HG03025 (cell line): Measurements from ENCODE around the gene PI4K2A.

Source experiments
- ATAC-seq: cut with Tn5 transposase; IDR thresholded peaks from one replicate; pipeline ENCODE4 v1.9.1; 2021; ENCODE audit warnings: mild to moderate bottlenecking, moderate library complexity; ENCODE audit not compliant: unreplicated experiment, low FRiP score

Gene PI4K2A

DNA sequence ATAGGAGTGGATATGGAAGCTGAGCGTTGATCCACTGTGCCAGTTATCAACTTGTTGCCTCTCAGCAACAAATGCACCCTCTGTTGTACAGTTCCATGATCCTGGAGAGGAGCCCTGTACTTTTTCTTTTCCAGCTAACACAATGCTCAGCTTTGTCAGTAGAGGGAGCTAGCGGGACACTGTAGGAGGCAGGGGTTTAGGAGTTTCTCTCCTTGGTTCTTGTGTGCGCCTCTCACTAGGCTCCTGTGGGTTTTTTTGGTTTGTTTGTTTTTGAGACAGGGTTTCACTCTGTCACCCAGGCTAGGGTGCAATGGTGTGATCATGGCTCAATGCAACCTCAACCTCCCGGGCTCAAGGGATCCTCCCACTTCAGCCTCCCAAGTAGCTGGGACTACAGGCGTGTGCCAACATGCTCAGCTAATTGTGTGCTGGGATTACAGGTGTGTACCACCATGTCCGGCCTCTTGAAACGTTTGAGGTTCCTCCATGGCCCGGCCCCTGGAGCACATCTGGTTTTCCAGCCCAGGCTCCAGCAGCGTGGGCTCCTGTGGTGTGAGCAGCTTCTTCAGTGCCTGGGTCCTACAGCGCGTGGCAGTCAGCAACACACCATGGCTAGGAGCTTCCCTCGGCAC is 61.1 kb downstream of the PI4K2A start:
- ATAC-seq: no peak

DNA sequence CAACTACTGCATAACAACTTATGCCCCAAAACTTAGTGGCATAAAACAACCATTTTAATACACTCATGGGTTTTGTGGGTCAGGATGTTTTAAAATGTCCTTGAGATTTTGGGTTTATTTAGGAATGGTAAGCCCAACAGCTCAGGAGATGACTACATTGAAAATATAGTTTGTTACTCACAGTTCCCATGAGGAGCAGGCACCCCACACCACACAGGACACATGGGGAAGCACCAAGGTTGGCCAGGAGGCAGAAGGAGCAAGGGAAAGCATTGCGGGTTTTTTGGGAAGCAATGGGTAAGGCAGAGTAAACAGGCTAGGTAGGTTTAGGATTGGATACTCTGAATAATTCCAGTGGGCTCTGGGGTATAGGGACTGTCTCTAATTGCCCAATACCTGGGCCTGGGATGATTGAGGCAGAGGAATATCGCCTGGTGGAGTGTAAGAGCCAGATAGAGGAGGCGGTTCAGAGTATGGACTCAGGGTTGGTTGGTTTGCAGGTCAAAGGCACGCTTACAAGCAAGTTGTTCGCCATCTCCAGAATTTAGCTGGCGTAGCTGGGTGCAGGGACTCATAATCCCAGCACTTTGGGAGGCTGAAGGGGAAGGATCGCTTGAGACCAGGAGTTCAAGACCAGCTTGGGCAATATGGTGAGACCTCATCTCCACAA is 63.1 kb downstream of the PI4K2A start:
- ATAC-seq: no peak

DNA sequence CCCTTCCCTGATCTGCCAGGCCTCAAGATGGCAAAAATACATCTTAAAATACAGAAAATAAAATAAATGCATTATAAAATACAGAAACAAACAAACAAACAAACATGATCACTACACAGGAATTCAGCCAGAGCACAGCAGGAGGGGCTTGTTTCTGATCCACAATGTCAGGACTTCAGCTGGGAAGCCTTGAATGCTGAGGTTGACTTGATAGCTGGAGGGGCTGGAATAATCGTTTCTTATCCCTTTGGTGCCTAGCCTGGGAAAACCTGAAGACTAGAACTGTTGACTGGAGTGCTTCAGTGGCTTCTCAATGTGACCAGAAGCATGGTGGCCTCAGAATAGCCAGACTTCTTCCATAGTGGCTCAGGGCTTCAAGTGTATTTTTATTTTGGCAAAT is 63.9 kb downstream of the PI4K2A start:
- ATAC-seq: no peak

DNA sequence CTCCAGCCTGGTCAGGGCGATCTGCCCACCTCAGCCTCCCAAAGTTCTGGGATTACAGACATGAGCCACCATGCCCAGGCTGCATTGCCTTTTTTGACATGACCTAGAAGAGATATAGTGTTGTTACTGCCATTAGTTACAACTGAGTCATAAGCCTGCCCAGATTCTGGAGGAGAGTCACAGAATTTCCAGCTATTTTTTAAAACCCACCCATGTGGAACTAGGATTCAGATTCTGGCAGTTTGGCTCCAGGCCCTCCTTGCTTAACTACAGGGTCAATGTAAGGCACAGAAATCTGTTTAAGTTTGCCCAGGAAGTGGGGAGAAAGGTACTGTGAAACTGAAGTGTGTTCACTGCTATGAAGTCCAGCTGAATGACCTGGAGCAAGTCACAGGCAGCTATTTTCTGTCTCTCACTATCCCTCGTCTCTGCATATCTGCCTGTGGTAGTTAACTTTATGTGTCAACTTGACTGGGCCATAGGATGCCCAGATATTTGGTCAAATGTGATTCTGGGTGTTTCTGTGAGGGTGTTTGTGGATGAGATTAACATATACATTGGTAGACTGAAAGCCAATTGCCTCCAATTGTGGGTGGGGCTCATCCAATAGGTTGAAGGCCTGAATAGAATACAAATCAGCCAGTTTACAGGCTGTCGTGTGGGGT is 64.7 kb downstream of the PI4K2A start:
- no peak for ATAC-seq

DNA sequence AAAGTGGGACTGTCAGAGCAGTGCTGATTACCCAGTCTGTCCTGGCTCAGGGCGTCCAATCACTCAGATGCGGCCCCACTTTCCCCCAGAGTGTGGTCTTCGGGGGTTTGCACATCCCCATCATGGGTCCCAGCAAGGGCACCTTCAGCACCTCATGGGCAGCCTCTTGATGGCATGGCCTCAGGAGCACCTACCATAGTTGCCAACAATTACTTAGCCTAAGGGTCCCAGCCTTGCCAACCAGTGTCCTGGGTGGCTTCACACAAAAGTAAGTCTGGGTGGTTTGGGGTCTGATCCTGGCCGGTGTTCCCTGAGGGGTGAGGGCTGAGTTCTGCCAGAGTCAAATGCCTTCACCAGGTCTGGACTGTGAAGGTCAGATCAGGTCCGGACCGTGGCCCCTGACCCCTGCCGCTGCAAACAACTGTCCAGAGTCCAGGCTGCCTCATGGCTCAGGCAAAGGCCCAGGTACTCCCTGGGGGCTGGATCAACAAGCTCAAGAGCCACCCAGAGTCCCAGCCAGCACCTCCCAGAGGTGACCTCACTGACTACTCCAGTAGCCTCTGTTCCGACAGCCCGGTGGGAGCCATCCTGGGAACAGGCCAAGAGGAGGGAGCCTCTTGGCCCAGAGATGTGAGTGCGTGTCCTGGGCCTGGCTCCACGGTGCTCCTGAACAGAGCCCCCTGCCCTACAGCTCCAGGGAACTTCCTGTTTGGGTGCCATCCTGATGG is 66.8 kb downstream of the PI4K2A start:
- ATAC-seq: no peak

DNA sequence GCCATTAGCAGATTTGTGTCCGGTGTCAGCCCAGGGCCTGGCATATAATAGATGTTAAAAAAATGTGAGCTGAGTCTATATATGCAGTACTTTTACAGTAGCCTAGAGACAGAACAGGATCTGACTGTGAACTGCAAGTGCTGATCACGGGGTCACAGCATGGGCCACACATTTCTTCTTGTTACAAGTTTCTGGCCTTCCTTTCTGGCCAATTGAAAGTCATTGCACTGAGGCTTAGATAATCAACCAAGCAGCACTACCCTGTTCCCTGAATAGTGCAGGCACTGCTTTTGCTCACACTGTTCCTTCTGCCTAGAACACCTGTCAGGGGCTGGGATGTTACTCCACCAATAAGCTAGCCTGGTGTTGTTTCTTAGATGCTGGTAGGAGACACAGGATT is 67.7 kb downstream of the PI4K2A start:
- ATAC-seq: no peak

DNA sequence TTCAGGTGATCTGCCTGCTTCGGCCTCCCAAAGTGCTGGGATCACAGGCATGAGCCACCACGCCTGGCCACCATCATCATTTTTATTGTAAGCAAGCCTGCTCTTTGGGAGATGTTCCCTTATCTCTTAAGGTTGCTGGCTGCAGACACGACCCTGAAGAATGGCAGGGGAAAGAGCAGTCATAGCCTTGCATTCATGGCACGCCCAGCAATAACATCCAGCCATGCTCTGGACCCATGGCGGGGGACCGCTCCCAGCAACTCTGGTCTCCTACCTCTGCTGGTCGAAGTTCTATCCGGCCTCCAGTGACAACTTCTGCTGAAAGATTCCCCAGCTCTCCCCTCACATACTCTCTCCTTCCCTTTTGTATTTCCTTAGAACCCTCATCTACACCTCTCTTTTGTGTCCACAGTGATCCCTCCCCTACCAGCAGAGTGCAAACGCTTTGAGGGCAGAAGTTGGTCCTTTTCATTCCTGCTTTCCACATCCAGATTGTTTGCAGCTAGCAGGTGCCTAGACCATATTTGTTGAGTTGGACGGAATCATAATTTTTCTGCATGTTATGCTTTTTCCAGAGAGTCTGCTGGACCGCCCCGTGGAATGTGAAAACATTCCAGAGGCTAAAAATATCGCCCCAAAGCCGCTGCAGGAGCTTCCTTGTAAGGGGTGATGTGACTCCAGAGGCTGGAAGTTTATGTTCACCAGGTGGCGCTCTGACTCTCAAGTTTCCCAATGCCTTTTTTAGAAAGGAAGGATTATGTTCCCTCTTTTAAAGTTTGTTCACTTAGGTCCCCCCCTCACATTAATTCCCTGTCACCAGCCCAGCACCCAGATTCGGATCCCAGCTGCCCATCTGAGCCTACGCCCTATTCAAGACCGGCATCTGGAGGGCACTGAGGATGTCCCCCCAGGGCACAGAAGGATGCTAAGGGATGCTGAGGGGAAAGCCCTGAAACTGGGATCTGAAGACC is 68.8 kb downstream of the PI4K2A start:
- ATAC-seq: no peak

DNA sequence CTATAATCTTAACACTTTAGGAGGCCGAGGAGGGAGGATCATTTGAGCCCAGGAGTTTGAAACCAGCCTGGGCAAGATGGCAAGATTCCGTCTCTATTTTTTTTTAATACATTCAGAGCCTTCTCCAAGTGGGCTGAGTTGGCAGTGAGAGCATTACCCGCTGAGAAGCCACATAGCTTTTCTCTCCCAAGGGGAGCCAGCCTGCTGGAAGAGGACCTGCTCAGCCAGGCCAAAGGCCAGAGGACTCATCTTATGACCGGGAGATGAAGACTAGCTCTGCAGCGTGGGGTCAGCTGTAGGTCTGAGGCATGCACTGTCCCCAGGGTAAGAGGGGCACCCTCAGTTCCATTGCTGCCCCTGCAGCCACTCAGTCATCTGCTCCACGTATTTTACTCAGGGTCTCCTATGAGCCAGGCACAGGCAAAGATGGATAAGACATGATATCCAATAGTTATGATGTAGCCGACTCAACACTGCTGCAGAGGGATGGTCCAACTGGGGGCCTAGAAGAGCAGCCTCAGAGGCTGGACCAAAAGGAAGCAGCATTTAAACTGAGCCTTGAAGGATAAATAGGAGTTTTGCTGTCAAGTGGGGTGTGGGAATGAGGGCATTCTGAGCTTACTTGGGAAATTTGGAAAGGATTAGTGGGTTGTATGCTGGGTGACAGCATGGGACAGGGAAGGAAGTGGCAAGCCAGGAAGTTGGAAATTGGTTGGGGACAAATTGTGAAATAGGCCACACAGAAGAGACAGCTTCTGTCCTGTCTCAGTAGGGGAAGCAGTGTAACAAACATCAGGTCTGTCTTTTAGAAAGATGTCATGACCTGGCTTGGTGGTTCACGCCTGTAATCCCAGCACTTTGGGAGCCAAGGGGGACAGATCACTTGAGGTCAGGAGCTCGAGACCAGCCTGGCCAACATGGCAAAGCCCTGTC is 71.4 kb downstream of the PI4K2A start:
- no peak for ATAC-seq

DNA sequence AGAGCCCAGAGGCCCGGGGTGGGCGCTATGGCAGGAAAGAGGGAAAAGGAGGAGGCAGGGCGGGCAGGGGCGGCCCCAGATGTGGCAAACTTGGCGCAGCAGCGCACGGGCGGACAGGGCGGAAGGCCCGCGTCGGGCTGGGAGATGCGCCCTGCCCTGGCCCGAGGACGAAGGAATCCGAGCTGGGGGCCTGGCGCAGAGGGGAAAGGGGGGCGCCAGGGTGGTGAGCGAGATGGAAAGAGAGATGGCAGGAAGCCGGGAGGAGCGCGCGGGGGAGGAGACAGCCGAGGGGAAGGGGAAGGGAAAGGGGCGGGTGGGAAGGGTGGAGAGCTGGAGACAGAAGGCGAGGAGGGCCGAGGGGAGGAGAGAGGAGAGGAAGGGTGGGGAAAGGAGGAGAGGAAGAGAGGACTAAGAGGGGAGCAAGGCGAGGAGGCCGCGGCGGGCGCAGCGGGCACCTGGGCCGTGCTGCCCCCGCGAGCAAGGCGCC is 72.9 kb downstream of the PI4K2A start, which contains the start of gene MARVELD1:
Gene MARVELD1 (plus strand): TSS at position 392 of the 487 bp plus-strand sequence. CDS start 147 bp downstream, outside the sequence.
- no peak for ATAC-seq

DNA sequence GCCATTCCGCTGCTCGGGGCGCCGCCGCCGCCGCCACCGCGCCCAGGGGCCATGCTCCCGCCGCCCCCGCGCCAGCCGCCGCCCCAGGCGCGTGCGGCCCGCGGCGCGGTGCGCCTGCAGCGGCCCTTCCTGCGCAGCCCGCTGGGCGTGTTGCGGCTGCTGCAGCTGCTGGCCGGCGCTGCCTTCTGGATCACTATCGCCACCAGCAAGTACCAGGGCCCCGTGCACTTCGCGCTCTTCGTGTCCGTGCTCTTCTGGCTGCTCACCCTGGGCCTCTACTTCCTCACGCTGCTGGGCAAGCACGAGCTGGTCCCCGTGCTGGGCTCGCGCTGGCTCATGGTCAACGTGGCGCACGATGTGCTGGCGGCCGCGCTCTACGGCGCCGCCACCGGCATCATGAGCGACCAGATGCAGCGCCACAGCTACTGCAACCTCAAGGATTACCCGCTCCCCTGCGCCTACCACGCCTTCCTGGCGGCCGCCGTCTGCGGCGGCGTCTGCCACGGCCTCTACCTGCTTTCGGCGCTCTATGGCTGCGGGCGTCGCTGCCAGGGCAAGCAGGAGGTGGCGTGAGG is 73.4 kb downstream of the PI4K2A start:
- ATAC-seq: peak; percentile 56

DNA sequence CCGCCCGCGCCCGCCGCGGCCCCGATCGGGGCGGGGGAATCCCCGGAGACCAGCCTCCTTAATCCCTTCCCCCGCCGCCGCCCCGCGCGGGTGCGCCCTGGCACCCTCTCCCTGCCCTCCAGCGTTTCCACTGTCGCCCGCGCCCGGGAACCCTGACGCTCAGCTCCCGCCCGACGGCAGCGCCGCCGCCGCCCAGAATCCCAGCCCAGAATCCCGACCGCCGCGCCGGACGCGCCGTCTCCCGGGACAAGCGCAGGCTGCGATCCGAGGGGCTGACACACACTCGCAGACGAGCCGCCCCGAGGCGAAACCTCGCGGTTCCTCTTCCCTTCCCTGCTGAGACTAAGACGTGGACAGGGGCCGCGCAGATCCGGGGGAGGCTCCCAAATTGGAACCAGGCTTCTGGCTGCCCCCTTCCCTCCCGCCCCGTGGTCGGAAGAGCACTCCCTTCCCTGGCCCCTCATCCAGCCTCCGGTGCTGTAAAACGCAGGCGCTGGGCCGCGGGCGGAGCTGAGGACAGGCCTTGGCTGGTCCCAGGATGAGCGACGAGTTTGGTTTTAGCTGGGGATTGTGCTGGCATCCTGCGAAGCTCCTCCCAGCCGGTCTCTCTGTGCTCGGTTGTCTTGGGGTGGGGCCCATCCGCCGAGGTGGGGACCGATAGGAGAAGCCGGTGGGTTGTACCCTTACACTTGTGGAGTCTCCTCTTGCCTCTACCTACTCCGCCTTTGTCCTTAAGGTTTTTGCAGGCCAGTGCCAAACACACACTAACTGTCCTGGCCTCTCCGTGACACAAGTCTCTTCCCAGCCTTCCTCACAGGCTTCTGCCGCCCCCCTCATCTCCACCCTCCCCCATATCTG is 74.2 kb downstream of the PI4K2A start:
- ATAC-seq: peak; percentile 30

DNA sequence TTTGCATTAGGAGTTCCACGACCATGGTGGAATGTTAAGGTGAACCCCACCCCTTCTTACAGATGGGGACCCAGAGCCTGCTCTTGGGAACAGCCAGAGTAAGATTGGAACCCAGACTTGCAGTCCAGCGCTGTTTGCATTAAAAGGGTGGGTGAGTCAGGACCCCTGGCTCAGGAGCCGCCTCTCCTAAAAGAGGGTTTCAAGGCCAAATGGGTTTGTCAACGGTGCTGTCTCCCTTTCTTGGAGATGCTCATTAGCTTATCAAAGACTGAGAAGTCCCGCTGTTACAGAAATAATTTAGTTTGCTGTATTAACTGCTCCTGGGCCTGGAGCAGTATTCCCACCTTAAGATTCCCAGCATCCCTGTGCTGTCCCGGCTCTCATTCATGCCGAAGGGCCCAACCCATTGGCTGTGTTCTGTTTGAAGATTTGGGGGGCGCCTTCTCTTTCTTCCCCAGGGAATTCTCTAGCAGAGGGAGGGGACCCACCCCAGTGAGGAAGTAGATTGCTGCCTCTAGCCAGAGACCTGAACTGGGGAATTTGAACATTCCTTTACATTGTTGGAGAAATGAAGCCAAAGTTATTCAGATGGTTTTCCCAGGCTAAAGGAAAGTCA is 74.9 kb downstream of the PI4K2A start:
- ATAC-seq: no peak

DNA sequence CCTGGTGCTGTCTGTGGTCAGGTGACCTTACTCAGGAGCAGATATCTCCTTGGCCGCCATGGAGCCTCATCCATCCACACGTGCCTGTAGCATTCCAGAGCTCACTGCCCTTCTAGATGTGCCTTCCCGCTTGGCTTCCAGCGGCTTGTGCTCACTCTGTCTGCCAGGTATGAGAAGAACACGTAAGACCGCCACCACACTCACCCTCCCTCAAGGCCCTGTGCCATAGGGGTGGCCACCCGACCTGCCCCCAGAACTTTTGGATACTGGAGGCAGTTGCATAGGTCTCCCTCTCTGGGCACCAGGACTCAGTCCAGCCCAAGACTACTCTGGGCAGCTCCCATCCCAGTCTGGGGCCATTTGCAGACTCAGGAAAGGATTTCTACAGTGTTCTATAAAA is 77.2 kb downstream of the PI4K2A start:
- ATAC-seq: no peak

DNA sequence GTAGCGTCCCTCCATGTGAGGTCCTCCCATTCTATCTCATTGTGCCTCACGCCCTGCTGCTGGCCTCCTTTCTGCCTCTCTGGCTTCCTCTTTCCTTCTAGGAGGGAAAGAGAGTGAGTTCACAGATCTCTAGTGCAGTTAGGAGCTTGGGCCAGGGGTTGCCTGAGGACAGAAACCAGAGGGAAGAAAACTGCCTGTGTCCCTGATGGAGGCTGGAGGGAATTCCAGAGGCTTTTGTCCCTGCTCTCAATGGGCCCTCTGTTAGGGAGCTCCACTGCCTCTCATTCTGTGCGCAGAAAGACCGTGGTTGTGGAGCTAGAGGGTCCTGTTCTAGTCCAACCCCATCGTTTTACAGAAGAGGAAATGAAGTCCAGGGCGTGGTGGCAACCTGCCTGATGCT is 77.7 kb downstream of the PI4K2A start:
- no peak for ATAC-seq

DNA sequence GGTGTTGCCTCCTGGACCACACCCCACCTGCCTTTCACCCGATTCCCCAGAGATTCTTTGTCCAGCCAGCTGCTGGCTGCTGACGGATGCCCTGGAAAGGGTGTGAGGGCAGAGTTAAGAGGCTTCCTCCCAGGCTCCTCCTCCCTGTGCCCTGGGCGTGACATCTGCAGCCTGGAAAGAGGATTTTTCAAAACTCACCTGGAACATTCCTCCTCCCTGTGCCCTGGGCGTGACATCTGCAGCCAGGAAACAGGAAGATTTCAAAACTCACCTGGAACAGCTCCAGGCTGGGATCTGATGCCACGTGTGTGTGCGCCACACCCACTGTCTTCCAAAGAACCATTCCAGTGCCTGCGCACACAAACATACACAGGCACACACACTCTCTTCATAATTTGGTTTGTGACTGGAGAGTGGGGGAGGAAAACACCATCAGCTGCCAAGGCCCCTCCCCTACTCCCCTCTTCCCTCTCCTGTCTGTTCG is 78.2 kb downstream of the PI4K2A start:
- no peak for ATAC-seq

DNA sequence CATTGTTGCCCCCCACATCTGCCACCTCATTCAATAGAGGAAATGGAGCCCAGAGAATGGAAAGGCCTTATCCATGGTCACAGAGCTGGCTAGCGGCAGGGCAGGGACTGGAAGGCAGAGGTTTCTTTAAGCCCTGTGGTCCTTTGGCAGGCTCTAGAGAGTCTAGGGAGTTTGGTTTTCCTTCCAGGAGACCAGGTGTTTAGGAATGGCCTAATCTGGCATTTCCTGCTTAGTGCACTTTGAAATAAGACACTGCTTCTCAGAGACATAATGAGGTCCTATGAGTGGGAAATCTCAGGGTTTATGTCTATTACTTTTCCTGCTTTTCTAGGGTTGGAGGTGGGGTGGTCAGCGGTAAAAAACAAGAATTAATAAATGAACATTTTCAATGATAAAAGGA is 79.1 kb downstream of the PI4K2A start:
- ATAC-seq: no peak
